ENCODE data around the gene NELL1. TPM values are rescaled to one million over a fixed set of nuclear protein-coding genes. Genes with fewer than 3 reads are reported as not detected.

Gene NELL1
- total RNA-seq, 6 experiments from 2014 or later, result not detected

DNA sequence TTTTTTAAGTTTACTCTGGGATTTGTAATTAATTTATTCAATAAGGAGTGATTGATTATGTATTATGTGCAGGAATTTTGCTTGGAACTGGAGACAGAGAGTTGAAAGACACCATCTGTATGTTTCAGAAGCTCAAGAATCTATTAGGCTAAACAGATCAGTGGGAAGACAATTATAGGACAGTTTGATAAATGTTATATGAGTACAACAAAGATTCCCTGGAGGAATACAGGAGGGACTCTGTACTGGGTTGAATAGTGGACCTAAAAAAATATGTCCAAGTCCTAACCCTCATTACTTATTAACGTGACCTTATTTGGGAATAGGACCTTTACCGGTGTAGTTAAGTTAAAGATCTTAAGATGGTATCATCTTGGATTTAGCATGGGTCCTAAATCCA lies 681.2 kb downstream of the NELL1 start:
- Histone ChIP-seq H3K27ac (no peak overlapping the region), H3K36me3 (no peaks in the 10 kb centered on the region), H3K27me3 (no peaks in the 10 kb centered on the region), H3K4me1 (no peaks in the 10 kb centered on the region), H3K4me3 (no peak overlapping the region), H3K9me3 (no peaks in the 10 kb centered on the region)
- TF ChIP-seq, protein P1, sequence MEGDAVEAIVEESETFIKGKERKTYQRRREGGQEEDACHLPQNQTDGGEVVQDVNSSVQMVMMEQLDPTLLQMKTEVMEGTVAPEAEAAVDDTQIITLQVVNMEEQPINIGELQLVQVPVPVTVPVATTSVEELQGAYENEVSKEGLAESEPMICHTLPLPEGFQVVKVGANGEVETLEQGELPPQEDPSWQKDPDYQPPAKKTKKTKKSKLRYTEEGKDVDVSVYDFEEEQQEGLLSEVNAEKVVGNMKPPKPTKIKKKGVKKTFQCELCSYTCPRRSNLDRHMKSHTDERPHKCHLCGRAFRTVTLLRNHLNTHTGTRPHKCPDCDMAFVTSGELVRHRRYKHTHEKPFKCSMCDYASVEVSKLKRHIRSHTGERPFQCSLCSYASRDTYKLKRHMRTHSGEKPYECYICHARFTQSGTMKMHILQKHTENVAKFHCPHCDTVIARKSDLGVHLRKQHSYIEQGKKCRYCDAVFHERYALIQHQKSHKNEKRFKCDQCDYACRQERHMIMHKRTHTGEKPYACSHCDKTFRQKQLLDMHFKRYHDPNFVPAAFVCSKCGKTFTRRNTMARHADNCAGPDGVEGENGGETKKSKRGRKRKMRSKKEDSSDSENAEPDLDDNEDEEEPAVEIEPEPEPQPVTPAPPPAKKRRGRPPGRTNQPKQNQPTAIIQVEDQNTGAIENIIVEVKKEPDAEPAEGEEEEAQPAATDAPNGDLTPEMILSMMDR (IDR thresholded peaks at IDR 0.05), result no peak
- TF ChIP-seq POLR2A (IDR thresholded peaks at IDR 0.05), result no peak
- DNase-seq (no peak), ATAC-seq (no peak)
- 35% methylated on average over 2 of the region's 2 CpGs for WGBS (ENCODE audit: insufficient coverage, low coverage, low lambda C conversion rate, missing lambda C conversion rate)
- intact Hi-C loops (cut with DNase I), result no loop called here

DNA sequence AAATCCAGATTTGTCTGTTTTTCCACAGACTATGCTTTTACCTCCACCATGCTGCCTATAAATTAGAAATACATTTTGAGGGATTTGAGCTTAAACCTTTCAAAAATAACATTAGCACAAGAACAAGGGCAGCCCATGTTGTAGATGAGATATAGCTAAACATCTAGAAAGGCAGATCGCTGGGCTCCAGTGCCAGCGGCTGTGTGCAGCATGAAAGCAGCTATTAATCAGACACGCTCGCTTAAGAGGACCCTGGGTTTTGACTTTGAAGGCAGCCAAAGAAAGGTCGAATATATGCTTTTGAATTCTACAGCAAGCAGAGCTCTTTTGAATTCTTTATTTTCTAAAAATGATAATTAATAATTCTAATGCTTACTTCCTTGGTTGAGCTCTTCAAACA lies 684.0 kb downstream of the NELL1 start:
- WGBS (ENCODE audit: insufficient coverage, low coverage, low lambda C conversion rate, missing lambda C conversion rate), result 54% methylated on average over 5 of the region's 5 CpGs

DNA sequence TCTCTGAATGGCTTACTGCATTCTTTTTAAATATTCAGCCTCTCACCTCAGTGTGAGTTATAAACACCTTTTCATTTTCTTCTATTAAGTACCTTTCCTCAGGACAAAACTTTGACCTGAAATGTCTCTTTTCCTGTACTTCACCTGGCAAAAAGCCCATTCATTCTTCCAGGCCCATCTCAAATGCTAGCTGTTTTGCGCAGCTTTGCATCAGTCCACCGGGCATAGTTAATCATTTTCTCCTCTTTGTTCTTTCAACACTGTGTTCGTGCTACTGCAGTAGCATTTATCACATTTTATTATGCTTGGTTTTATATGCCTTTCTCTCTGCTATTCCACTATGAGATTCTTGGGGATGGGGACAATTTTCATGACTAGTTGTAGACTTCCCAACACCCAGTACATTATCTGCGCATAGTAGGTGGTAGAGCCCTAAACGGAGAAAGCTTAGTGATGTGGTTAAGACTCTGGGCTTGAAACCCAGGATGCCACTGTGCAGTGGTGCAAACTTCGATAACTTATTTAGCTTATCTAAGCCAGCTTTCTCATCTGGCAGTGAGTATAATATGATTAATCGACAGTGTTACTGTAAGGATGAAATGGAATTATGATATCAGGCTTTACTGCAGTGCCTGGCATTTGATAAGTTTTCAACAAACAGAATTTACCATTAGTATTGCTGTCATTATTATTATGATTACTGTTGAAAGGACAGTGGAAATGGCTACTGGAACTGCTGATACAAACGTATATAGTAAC lies 695.7 kb downstream of the NELL1 start:
- H3K4me1 ChIP-seq, result no peaks in the 10 kb centered on the region
- 55% methylated on average over 8 of the region's 8 CpGs for WGBS (ENCODE audit: insufficient coverage, low coverage, low lambda C conversion rate, missing lambda C conversion rate)
- H3K27ac ChIP-seq, result no peak overlapping the region
- no peaks in the 10 kb centered on the region for H3K9me3 ChIP-seq
- H3K27me3 ChIP-seq, result no peaks in the 10 kb centered on the region
- TF ChIP-seq, protein P1 (IDR thresholded peaks at IDR 0.05), result no peak
- TF ChIP-seq POLR2A (IDR thresholded peaks at IDR 0.05), result no peak
- ATAC-seq, result no peak
- H3K4me3 ChIP-seq, result no peak overlapping the region
- no peak for DNase-seq
- intact Hi-C loops (cut with DNase I), result no loop called here
- H3K36me3 ChIP-seq, result no peaks in the 10 kb centered on the region

More for the DNA sequence above, 684.0 kb downstream of the NELL1 start:
- no peaks in the 10 kb centered on the region for H3K4me1 ChIP-seq
- H3K36me3 ChIP-seq, result no peaks in the 10 kb centered on the region
- intact Hi-C loops (cut with DNase I), result no loop called here
- TF ChIP-seq, protein P1 (IDR thresholded peaks at IDR 0.05), result no peak
- no peak for TF ChIP-seq POLR2A (IDR thresholded peaks at IDR 0.05)
- ATAC-seq (no peak), DNase-seq (no peak)
- no peak overlapping the region for H3K4me3 ChIP-seq
- H3K27me3 ChIP-seq, result no peaks in the 10 kb centered on the region
- H3K9me3 ChIP-seq, result no peaks in the 10 kb centered on the region
- H3K27ac ChIP-seq, result no peak overlapping the region

DNA sequence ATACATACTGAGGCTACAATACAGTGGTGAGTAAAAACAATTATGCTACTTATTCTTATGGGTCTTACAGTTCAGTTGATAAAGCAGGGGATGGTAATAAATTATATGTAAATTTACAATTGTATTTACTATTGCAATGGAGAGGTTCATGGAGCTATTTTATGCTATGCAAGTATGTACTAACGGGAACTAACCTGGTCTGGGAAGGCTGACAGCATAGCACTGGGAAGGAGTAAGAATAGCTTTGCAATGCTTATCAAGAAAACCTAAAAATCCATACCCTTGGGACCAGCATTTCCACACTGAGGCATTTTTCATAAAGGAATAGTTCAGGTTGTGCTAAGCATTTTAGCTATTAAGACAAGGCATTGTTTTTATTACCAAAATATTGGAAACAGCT lies 700.6 kb downstream of the NELL1 start:
- intact Hi-C loops (cut with DNase I), result no loop called here
- 58% methylated on average over 1 of the region's 1 CpG for WGBS (ENCODE audit: insufficient coverage, low coverage, low lambda C conversion rate, missing lambda C conversion rate)
- Histone ChIP-seq H3K27ac (no peak overlapping the region), H3K27me3 (no peaks in the 10 kb centered on the region), H3K9me3 (no peaks in the 10 kb centered on the region), H3K4me3 (no peak overlapping the region), H3K36me3 (no peaks in the 10 kb centered on the region), H3K4me1 (no peaks in the 10 kb centered on the region)
- ATAC-seq, result no peak
- DNase-seq, result no peak
- no peak for TF ChIP-seq POLR2A (IDR thresholded peaks at IDR 0.05)
- TF ChIP-seq, protein P1 (IDR thresholded peaks at IDR 0.05), result no peak
